ENCODE data around the gene HDDC2.

DNA sequence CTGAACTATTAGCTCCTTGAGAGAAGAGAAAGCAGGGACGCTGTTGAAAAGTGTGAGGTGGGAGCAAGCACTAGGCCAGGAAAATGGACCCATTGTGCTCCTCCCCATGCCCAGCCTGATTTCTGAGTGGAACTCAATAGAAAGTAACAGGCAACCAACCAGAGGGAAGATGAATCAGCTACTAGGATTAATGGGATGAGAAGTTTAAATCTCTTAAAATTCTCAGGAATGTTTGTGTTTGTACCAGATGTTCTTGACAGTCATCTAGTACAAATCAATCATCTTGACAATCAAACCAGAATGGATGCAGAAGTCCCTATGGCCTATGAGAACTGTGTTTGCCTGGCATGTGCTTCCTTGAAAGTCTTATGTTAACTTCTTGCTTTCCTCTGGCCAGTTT, 48.9 kb downstream of the HDDC2 start:
- TF ChIP-seq POLR2A (IDR thresholded peaks at IDR 0.05), result no peak
- TF ChIP-seq, protein P1, sequence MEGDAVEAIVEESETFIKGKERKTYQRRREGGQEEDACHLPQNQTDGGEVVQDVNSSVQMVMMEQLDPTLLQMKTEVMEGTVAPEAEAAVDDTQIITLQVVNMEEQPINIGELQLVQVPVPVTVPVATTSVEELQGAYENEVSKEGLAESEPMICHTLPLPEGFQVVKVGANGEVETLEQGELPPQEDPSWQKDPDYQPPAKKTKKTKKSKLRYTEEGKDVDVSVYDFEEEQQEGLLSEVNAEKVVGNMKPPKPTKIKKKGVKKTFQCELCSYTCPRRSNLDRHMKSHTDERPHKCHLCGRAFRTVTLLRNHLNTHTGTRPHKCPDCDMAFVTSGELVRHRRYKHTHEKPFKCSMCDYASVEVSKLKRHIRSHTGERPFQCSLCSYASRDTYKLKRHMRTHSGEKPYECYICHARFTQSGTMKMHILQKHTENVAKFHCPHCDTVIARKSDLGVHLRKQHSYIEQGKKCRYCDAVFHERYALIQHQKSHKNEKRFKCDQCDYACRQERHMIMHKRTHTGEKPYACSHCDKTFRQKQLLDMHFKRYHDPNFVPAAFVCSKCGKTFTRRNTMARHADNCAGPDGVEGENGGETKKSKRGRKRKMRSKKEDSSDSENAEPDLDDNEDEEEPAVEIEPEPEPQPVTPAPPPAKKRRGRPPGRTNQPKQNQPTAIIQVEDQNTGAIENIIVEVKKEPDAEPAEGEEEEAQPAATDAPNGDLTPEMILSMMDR (IDR thresholded peaks at IDR 0.05), result no peak
